ENCODE data around the gene BLNK.

Gene BLNK

DNA sequence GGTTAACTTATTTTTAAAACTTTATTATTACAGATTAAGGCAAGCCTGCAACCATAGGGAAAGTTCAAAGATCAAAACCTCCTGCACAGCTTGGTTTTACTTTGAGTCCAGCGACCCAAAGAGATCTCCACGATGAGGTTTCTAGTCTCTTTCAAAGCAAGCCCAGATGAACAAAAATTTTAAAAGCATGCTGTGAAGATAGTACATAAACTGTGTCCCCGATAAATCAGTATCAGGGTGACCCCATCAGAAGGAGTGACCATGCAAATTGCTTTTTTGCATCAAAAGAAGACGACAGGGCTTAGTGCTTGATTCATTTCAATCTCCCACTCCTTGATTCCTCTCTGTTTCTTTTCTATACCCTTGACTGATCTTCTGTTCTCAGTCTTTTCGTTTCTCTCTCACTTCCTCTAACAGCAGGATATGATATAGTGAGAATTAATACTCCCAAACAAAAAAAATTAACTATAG lies 16.8 kb upstream of the BLNK start:
- DNase-seq (ENCODE audit: low read depth, low spot score) = no peak

DNA sequence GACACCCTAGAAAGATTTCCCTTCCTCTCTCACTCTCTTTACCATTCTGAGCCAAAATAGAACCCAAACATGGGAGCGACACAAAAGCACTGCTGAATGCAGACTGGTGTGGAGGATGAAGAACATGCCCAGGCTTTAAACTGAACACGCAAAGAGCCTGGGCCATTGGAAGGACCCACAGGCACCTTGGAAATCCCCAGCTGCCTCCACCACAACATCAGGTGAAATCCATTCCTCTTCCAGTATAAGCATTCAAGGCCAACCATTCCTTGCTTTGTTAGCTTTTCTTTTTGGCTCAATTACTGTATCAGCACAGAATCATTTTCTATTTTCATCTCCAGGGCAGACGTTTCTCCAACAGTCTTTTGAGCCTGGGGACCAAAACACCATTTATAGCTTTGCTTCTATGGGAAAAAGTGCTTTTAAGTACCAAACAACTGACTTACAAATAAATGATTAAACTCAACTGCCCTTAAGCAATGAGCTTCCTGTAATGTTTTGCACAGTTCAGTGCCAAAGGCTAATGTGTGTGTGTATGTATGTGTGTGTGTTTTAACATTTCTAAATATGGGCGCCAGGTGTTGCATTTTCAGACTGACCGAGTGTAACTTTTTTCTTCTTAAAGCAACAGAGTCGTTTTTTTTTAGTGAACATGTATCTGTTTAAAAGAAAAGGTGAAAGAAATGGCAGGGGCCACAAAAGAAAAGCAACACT lies 16.2 kb upstream of the BLNK start:
- no peak for DNase-seq (ENCODE audit: low read depth, low spot score)

DNA sequence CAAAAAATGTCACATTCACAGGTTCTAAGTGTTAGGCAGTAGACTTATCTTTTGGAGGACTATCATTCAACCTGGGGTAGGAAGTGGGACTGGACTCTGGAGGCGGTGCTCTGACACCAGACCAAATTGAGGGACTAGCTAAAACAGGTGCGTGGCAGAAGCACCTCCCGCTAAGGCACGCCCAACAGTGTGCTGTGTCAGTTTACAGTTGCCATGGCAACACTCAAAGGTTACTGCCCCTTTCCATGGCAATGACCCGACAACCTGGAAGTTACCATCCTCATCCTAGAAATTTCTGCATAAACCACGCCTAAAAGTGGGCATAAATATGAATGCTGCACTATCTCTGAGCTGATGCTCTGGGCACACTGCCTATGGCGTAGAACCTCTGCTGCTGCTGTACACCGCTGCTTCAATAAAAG lies 14.0 kb upstream of the BLNK start:
- DNase-seq (ENCODE audit: low read depth, low spot score) = peak; percentile 71

DNA sequence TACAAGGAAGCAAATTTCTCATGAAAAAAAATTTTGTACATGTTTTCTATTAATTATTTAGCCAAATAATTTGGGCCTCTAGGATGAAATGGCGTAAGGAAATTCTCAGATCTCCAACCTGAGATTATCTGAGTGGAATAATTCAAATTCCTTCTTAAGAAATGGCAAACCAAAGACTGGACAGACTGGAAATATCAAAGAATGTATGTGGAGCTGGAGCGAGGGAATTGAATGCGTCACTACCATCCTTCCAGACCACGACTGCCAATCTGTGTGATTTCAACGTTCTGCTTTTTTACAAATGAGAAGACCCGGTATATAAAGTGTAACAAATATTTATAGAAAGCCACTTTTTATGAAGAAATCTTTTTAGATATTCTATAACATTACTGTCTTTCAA lies 12.4 kb upstream of the BLNK start:
- DNase-seq (ENCODE audit: low read depth, low spot score) = no peak

DNA sequence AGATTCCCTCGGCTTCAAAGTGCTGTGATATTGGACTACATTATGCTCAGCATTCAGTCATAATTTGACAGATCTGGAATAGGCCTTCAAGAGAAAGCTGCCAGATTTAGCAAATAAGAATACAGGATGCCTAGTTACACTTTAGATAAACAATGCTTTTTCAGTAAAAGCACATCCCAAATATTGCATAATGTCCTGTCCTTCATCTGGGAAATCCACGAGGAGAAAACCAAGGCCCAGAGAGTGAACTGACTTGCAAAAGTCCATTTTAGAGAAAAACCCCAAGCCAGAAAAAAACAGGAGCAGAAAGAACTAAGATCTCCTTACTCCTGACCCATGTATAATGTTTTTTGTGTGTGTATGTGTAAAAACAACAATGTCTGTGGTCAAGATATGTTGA lies 12.0 kb upstream of the BLNK start:
- DNase-seq (ENCODE audit: low read depth, low spot score) = no peak

DNA sequence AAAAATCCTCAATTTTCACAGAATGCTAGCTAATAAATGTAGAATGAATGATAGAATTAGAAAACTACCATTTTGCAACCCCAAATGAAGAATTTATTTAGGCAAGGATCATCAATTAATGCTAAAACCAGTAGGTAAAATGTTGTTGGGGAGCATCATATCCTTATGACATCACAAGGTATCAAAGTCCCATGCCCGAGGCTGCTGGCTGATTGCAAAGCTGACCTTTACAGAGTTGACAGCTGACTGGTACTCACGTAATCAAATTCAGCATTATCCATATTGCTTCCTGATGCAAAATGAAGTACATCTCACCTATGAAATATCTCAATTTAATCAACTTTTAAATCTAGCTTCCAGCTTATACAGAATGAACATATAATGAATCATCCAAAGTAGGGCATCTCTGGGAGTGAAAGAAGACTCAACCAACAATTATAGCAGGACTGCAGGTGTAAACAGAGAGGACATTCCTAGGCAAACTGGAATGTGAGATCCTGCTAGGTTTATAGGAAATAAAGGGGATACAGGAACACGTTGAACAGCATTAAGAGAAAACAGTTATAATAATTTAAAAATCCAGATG lies 10.2 kb upstream of the BLNK start:
- no peak for DNase-seq (ENCODE audit: low read depth, low spot score)

DNA sequence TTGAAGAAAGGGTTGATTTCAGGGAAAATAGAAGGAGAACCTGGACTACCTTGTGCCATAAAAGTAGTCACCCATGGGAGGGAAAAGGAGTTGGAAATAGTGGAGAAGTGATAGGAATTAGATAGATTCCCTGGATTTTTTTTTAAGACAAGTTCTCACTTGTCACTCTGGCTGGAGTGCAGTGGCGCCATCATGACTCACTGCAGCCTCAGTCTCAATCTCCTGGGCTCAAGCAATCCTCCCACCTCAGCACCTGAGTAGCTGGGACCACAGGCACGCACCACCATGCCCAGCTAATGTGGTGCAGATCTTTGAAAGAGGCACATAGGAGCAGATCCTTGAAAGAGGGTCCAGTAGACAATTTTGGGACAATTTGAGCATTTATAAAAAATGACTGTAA lies 9.5 kb upstream of the BLNK start:
- DNase-seq (ENCODE audit: low read depth, low spot score) = peak; percentile 14

DNA sequence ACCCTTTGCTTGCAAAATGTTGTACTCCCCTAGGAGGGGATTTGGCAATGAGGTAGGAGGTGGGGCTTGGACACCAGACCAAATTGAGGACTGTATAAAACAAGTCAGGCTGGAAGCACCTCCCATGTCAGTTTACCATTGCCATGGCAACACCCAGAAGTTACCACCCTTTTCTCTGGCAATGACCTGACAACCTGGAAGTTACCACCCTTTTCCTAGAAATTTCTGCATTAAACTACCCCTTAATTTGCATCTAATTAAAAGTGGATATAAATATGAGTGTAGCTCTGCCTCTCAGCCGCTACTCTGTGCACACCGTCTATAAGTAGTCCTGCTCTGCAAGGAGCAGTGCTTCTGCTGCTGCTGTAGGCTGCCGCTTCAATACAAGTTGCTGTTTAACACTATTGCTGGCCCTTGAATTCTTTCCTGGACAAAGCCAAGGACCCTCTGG lies 7.8 kb upstream of the BLNK start:
- DNase-seq (ENCODE audit: low read depth, low spot score) = no peak

DNA sequence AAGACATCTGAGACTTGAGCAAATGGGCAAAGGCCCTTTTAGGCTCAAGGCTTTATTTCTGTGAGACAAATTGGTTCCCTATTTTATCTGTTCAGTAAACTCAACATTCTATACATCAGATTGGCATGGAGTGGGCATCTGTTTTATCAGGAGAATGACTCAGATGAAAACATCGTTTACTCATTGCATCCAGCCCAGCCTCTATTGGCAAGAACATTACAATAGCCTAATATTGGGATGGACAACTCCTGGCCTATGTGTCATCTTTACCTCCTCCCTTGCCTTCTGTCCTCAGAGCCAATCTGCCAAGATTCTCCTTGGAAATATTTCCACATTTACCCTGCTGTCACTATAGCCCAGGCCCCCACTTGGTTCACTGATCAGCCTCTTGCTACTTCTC lies 5.5 kb upstream of the BLNK start:
- DNase-seq (ENCODE audit: low read depth, low spot score) = no peak

DNA sequence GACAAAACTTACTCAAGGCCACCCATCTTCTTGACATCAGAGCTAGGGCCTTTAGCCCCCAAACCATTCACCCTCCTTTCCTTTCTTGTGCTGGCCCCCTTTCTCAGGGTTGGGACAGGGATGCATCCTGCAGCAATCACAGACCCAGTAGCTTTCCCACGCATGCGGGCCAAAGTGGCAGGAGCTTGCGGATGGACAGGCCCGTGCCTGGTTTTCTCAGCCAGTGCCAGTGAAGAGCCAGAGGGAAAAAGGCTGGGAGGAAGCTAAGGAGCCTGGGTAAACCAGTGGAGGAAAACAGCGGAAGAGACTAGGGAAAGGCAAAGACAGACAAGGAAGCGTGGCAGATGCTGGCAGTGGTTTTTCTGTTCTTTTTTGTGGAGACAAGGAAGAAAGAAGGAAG lies 5.1 kb upstream of the BLNK start:
- no peak for DNase-seq (ENCODE audit: low read depth, low spot score)

DNA sequence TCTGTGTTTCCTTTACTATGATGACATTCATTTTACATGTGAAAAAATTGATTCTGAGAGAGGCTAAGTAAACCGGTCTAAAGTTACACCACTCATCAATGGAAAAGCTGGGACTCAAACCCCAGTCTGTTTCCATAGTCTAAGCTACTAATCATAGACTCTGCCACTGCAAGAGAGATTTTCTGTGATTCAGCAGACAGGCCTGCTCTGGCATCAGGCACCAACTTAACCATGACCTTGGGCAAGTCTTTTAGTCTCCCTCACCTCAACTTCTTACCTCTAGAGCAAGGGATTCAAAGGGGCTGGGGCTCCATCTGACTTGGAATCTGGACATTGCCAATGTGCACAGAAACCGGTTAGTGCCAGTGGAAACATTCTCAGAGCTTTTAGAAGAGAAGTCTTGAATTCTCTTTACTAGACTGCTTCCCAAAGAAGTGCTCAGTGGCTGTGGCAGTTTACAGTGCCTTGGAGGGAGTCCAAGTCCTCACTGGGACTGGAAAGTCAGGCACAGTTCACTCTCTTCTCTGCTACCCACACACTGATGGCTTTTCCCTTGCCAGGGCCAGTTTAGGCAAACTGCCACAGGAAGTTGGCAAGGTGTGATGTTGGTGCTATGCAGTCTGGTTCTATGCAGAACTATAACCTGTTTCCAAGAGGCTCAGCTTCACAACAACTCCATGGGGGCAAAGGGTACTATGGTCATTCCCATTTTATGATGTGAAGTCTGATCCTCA lies 4.5 kb upstream of the BLNK start:
- no peak for DNase-seq (ENCODE audit: low read depth, low spot score)

DNA sequence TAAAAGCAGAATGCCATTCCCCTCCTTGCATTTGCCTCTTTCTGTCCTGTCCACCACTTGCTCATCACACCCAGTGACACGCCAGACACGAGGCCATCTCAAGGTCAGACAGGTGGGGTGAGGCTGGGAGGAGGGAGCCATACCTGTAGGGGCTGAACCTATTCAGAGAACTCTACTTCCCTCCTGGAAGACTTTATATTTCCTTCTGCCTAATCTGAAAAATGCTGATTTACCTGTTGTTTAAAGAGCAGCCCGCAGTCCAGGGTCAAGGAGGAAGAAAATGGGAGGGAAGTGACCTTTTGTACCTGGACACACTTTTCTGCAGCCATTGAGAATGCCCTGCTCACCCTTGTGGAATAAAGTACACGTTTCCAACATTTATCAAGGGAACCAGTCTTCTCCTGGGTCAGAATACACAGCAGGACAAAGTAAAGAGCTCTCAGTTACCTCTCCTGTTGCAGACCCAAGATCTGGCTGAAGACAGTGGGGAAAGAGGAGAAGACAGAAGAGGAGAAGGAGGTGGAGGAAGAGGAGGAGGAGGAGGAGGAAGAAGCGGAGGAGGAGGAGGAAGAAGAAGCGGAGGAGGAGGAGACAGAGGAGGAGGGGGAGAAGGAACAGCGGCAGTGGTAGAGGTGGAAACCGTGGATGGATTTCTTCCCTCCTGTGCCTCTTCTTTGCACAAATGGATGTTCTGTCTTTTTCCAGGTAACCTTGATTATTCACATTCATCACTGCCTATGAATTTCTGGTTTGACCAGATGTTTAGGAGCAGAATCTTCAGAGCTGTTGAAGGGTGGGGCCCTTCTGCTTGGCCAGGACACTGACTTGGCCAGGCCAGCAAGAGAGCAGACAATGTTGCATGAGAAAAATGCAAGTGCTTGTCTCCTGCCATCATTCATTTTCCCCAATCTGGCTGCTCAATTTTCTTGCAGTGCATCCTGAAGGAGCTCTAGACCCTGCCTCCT lies 1.2 kb upstream of the BLNK start:
- DNase-seq (ENCODE audit: low read depth, low spot score) = no peak

DNA sequence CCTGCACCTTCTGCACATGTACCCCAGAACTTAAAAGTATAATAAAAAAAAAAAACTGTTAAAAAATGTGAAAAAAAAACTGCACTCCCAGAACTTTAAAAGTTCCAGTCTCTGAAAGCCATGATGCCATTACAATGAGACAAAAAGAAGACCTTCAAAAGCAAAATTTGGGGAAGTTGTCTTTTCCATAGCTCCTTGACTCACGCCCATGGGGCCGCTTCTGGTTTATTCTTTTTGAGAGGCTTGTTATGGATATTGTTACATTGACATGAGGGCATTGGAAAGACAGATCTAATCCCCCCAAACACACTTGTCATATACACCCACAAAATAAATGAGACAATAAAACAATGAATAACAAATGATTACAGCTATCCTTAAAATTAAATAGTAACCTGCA lies 798 bp downstream of the BLNK start:
- no peak for DNase-seq (ENCODE audit: low read depth, low spot score)

DNA sequence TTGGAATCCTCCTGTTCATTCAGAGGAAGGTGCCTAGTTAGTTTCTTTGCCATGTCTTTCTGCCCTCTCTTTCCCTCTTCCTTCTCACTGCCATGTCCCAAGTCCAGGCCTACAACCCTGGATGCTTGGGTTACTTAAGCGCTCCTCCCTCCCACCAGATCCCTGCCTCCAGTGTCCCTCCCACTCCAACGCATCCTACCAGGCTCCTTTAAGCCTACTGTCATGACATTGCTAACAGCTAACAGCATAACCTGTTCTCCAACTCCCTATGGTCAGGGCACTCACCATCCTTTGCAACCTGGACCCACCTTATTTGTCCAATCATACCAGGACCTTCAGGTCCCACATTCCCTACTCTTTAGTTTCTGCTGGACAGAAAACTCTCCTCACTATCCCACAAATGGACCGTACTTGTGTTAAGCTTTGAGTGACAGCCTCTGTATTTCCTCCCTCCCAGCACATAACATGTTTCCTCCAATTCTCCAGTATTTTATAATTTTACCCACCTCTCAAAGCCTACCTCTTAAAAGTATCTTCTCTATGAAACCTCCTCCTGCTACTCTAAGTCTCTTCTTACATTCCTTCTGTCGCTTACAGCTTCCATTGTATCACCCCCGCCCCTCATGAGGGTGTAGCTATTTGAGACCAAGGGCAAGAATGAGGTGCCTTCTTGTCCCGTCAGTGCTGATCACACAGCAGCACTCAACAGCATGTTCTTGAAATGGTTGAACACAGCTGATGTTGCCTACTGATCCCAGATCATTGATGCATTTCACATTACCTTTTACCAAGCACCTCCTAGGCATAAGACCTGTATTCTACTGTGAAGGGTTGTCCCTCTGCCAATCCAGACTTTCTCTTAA lies 1.7 kb downstream of the BLNK start:
- no peak for DNase-seq (ENCODE audit: low read depth, low spot score)

DNA sequence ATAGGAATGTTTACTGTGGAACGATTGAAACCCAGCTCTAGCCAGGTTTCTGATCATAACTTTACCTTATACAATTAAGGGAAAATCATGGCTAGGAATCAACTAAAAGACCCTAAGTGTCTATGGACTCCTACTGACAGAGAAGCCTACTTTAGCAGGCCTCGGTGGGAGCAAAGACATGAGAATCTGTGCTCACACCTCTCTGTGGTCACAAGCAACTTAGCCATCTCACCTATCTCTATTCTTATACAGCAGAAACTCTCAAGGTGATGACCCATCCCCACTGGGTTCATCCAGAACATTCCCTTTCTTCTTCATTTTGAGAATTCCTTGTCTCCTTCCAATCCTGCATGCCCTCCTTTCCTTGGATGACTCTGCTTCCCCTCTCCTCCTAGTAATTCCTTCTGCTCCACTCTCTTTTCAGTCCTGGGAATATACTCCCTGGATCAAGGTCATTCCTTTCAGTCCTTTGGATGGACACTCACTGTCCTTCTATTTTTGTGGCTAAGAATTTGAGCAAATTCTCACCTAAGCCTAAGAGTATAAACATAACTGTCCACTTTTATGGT lies 2.9 kb downstream of the BLNK start:
- DNase-seq (ENCODE audit: low read depth, low spot score) = no peak

DNA sequence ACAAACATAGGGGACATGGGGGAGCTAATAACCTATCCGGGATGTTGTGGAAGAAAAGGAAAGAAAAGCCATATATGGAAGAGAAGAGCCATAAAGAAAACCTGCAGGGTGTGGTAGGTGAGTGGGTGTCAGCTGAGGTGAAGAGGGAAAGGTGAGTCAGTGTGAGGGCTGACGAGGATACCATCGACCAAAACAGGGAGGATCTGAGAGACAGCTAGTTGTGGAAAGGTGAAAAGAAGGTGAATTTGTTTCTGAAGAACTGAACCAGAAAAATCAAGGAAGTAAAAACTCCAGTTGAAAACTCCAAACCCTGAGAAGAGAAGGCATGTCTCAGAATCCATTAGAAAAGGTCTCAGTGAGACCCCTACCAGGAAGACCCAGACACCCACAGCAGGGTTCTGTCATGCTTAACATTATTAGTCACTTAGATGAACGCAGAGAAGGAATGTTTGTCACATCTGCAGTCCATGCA lies 4.1 kb downstream of the BLNK start:
- DNase-seq (ENCODE audit: low read depth, low spot score) = no peak

DNA sequence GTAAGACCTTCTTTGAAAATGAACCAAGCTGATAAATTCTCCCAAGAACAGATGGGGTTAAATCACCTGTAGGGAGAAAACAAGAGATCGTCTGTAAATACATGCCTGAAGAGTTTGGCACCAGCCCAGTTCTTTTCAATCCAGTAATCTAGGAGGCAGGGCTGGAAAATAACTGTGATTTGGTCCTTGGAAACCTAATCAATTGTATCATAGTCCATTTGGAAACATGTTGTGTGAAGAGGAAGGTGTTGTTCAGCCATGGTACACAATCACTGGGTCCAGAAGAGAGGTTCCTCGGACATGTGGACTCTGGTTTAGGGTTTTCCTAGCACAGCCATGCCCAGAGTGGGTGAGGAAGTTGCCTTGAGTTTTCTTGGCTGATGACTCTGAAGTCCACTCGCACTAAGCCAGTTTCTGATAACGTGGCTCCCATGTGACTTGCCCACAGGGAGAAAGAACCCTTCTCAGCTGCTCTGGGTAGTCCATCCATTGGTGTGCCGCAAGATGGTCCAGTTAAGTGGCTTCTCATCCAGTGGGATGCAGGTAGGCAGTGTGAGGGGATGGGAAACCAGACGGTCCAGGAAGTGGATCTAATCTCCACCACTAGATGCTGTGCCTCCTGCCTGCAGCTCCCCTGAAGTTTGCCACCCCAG lies 5.1 kb downstream of the BLNK start:
- no peak for DNase-seq (ENCODE audit: low read depth, low spot score)

DNA sequence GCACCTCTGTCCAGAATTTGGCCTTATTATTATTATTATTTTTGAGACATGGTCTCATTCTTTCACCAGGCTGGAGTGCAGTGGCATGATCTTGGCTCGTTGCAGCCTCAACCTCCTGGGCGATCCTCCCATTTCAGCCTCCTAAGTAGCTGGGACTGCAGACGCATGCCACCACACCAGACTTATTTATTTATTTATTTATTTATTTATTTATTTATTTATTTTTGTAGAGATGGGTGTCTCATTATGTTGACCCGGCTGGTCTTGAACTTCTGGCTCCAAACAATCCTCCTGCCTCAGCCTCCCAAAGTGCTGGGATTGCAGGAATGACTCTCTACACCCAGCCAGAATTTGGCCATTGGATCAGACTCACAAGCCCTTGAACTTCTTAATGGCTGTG lies 6.4 kb downstream of the BLNK start:
- DNase-seq (ENCODE audit: low read depth, low spot score) = no peak

DNA sequence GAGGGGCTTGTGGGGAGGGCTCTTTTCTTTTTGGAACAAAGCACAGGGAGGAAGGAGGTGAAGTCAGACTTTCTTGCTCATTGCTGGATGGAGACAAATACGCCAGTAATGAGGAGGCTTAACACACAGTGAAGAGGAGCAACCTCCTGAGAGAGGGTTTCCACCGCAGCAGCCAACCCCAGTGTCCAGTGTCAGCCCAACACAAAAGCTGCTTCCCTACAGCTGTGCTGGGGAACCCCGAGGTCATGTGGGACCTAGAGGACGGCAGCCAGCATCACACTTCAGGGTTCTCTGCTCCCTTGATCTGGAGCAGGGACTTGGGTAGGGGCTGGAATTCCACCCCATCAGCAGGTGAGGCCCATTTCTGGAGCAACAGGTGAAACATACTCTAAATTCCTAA lies 7.7 kb downstream of the BLNK start:
- no peak for DNase-seq (ENCODE audit: low read depth, low spot score)

DNA sequence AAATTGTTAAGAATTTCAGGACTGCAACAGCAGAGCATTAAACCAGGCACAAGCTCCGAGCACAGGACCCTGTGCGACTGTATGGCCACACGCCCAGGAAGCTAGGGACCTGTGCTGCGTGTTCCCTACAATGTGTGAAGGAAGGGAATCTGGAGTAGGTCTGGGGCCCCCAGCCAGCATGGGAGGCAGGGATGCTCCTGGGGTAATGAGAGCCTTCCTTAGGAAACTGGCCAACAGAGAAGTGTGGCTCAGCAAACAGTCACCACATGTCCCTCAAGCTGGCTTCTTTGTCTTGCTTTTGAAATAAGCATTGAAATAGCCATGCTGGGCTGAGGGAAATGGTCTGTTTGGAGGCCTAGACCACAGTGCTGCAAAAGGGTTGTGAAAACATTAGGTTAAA lies 8.2 kb downstream of the BLNK start:
- no peak for DNase-seq (ENCODE audit: low read depth, low spot score)
